Measurements from ENCODE around the gene SPARC.

SPARC gene

DNA sequence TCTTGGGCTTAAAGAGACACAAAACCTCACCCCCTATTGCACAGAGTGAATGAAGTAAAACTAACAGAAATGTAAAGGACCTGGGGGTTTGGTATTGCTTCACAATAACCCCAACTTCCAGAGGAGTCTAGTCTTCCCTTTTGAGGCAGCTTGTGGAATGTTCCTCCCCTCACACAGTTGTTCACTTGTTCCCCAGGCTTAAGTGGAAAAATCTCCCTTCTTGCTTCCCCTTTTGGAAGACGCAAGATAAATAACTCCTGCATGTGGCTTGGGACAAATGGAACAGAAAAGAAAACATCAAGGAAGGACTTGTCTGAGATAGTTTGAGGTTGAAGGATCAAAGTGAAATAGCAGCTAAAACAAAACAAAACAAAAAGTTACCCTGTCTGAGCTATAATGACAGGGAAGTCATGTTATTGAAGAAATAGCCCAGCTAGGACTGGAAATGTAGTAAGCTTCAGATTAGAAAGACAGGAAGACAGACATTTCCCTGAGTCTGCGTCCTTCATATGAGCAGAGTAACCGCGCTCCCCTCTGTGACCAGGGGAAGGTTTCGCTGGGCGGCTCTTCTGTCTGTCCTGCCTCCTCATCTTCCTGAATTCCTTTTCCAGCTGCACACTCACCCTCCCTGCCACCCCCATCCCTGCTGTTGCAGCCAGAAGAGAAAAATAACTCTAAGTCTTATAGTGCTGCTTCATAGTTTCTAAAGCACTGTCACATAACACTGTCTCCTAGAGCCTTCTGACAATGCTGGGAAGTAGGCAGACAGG, 8.8 kb downstream of the SPARC start:
- DNase-seq = no peak

DNA sequence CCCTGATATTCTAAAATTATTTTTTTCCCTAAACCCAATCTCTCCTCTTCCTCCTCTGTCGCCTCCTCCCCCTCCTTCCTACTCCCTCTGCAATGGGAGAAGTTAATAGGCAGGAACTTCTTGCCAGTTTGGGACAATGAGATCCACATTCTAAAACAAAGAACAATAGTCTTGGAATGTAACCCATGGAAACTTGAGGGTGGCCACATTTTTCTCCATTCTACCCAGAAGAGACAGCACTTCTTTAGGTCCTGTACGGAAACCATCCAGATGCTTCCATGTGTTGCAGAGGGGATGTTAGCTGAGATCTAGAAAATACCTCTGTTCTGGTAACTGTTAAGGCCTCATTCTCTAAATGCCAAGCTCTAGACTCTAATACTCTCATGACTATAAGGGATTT, 10.0 kb downstream of the SPARC start:
- no peak for DNase-seq

- DNase-seq = no peak
These were observed 10.4 kb downstream of the SPARC start for GRCh38 chr5:151676314-151676712.

GRCh38 chr5:151675611-151676313, 11.0 kb downstream of the SPARC start:
- no peak for DNase-seq

- DNase-seq = no peak
These were observed 11.8 kb downstream of the SPARC start for GRCh38 chr5:151674626-151675610.

GRCh38 chr5:151673421-151673820, 13.3 kb downstream of the SPARC start:
- DNase-seq = no peak

DNA sequence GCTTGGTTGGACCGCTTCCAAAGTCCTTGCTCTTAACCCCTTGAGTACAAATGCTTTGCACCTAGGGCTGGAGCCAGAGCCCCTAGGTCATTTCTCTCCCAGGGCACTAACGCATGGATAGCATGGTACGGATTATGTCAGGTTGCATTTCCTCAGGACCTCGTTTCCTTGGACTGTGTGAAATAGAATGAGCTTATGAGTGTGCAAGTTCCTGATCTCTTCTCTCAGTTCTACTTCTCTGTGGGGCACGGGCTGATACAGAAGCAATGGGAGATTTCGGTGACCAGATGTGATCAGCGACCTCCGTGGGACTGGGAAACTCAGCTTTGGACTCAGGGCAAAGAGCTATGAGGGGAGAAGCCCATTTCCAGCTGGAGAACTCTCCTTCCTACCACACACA, 14.2 kb downstream of the SPARC start:
- DNase-seq = no peak

- no peak for DNase-seq
These were observed 14.8 kb downstream of the SPARC start for GRCh38 chr5:151671950-151672349.

GRCh38 chr5:151670953-151671636, 15.6 kb downstream of the SPARC start:
- DNase-seq = no peak

DNA sequence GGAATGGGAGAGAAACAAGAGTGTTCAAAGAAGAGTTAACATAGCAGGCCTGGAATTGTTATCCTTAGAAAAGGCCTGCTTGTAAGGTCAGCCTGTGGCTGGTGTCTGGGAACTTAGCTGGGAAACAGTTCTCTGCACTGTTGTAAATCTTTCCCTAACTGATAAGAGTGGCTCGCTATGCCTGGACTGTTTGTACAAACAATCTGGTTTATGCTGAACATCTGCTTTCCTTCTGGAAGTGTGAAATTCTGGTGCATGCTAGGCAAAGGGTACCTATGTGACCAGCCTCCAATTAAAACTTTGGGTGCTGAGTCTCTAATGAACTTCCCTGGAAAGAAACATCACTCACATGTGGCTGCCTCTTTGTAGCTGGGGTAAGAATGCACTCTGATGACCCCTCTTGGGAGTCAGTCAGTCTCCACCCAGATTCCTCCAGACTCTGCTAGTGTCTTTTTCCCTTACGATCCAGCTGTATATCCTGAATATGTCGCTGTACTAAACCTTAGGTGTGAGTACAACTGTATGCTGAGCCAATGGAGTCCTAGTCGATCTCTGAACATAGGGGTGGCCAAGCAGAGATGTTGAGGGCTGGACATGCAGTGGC, 16.5 kb downstream of the SPARC start:
- DNase-seq = no peak

DNA sequence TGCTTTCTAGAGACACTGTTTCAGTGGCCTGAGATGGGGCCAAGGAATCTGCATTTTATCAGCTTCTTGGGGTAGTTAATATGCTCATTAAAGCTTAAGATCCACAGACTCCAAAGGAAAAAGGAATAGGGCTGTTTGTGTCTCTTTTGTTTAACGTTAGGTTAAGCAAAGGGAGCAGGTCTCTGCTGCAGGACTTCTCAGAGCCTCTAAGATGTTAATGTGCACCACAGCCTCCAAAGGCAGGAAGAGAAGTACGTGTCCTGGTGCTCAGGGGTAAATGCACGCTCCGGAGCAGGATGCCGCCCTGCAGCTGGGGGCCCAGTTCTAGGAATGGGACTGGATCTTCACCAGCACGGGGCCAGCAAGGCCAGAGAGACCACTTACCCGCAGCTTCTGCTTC, 19.6 kb downstream of the SPARC start:
- DNase-seq = no peak

- no peak for DNase-seq
These were observed 21.1 kb downstream of the SPARC start for GRCh38 chr5:151665613-151666012.

DNA sequence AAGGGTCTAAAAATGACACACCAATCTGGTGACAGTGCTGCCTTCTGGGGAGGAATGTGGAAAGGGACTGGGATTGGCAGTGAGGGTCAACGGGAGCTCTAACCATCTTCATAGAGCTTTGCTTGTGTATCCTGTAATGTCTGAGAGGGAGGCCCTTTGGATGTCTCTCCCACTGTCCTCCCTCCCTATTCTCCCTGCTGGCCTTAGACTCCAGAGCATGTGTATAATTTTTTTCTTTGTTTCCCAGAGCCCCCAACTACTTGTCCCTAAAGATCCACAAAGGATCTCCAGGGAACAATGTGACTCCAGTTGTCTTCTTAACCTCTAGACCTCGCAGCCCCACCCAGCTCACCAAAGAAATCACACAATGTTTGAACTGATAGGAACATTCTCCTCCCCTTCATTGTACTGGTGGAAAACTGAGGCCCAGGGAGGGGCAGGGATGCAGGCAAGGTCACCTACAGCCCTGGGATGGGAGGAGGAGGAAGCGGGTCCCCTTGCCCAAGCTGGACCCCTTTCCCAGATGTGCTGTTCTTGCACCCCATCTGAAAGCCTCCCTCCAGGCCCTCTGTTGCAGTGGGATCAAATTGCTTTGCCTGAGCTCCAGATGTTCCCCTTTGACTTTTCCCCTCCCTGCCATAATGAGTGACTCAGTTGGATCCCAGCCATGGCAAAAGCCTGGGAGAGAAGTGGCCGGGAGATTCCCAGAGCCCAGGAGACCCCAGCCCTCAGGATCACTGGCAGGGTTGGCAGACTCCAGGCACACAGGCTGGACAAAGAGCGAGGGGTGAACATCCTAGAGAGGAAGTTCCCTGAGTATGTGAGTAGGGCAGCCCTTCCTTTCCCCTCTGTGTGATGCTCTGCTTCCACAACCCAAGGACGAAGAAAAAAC, 21.8 kb downstream of the SPARC start:
- no peak for DNase-seq

GRCh38 chr5:151663617-151664293, 23.0 kb downstream of the SPARC start:
- no peak for DNase-seq

DNA sequence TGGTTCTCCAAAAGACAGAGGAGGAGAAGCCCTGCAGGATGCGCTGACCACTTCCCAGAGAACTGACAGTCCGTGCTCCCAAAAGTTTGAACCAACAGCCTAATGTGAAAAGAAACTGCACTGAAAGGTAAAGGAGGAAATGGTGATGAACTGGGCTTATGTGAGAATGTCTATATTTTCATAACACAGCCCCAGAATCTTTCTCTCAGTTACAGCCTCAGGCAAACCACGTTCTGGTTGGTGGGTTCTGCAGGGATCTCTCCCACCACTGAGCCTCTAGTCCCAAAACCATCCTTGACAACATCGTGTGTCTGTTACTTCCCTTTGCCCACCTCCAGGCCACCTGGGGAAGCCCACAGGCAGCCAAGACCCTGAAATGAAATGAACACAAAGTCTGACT, 23.9 kb downstream of the SPARC start:
- no peak for DNase-seq

GRCh38 chr5:151661968-151662732, 24.6 kb downstream of the SPARC start:
- no peak for DNase-seq

DNA sequence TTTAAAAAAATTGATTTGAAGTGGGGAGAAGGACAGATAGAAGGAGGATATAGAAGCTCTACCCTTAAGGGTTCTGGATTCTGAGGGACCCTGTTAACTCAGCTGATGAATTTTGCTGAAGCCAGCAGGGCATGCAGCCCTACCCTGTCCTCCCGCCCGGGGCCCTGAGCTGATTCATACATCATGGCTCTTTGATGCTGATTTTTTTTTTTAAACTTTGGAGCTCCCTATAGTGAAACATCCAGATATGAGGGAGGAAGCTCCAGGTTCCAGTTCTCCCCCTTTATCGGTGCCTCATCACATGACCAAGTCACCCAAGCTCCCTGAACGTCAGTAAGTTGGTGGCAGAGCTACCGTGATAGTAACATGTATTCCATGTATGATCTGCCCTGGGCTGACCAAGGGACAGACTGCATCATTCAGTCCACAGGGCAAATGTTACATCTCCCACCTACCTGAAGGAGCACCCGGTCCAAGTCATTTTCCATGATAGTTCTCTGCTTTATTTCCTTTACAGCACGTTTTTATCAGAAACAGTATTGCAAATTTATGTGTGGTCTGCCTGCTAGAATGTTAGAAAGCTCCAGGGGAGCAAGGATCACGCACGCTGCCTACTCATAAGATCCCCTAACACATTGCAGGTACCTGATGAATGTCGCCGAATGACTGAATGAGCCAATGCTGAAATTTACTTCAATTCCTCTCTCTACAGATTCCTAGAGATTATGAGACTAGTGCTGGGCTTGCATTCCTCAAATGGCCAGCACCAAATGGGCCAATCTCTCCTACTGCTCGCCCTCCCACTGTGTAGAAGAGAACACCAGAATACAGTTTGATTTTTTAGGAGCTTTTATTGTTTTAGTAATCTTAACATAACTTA, 25.9 kb downstream of the SPARC start:
- no peak for DNase-seq

- DNase-seq = peak; percentile 77
These were observed 27.5 kb downstream of the SPARC start for GRCh38 chr5:151659001-151659754.

Measured in CD4-positive, alpha-beta T cell treated with Interleukin-4 for 4 hours (primary cell).